ENCODE results near the gene SPEG.
A peak's percentile ranks its signal among the peaks of the same experiment; 100 is the strongest.
"Not testable (repeated sequence)": the region's sequence is repeated elsewhere in the genome, so short reads cannot be mapped to it uniquely, and the experiment has no call there.

SPEG gene

DNA sequence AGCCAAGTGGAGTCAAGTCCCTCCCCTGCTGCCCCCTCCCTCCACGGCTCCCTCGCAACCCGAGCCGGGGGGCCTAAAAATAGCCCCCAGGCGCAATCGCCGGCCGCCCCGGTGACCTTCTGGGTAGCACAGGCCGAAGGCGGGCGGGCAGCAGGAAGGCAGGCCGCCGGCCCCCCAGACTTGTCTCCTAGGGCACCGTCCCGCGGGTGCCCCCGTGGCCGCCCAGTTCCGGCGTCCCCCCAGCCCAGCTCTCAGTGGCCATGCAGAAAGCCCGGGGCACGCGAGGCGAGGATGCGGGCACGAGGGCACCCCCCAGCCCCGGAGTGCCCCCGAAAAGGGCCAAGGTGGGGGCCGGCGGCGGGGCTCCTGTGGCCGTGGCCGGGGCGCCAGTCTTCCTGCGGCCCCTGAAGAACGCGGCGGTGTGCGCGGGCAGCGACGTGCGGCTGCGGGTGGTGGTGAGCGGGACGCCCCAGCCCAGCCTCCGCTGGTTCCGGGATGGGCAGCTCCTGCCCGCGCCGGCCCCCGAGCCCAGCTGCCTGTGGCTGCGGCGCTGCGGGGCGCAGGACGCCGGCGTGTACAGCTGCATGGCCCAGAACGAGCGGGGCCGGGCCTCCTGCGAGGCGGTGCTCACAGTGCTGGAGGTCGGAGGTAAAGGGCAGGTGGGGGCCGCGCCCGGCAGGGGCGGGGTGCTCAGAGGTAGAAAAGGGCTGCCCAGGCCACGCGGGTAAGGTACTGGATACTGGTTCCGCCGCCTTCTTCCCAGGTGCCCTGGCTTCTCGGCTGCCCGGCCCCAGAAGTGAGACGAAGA lies at the start of gene SPEG:
Gene SPEG (plus strand): TSS at position 126 of the 808 bp plus-strand sequence. CDS start 135 bp downstream, at position 261.
- no peak for DNase-seq (ENCODE audit: low spot score)

- no peak for DNase-seq (ENCODE audit: low spot score)
Observed at GRCh38 chr2:219384859-219385258, 49.8 kb upstream of the SPEG start.

- DNase-seq (ENCODE audit: low spot score), result no peak
Observed at GRCh38 chr2:219385958-219386520, 48.6 kb upstream of the SPEG start.

DNA sequence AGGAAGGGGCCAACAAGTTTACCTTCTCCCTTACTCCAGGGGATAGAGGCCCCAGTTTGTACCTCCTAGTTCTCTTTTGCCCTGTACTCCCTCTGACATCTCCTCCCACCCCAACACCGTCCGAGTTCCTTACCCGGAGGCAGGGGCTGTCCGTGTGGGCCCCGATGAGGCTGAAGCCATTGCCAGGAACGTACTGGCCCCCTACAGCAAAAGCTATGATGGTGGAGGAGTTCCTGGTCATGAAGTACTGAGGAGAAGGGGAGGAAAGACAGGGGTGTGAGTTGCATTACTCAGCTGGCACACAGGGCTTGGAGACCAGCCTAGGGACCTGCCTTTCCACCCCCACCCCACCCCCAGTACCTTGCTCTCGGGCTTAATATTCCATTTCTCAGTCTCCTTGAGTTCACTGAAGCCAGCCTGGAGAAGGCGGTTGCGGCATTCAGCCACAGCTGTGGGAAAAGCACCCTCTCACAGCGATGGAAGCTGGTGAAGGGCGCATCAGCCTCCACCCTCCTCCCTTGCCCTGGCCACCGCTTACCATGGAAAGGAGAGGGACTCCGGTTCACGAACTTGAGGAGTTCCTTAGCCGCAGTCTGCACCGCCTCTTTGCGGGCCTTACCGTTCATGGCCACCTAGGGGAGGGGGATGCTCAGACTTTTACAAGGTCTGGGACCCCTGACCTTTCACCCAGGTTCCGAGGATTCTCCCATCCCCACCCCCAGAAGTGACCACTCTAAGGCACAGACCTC lies 47.9 kb upstream of the SPEG start:
- DNase-seq (ENCODE audit: low spot score), result no peak

DNA sequence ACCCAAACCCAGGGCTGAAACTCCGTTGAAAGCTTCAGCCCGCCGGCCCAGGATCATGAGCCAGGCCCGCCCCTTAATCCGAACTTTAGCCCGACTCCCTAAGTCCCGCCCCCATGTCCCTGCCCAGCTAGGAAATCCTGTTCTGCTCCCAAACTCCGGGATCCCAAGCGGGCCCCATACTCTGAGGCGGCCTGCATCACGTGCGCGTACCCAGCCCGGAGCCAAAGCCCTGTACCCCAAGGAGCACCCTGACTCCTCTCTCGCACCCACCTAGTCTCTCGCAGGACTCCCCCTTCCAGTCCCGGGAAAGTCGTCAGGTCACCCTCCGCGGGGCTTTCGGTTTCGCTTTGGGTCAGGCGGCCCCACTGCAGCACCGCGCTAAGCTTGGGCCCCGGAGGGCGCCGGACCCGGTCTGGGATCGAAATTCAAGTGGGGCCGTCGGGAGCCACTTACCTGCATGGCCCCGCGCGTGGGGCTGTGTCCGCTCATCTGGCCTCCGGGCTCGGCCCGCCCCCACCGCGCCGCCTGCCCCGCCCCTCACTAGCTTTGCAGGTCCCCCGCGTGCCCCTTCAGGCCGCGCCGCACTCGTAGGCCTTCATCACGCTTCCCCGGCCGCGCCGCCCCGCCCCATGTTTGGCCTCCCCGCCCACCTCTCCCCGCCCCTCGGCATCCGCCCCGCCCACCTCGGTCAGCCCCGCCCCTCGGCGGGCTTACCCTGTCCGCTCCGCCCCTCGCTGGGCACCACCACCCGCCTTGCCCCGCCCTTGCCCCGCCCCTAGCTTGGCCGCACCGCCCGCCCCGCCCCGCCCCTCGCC lies 47.1 kb upstream of the SPEG start, which contains the start of gene DNPEP:
Gene DNPEP (minus strand): TSS at position 607 of the 815 bp plus-strand sequence. CDS start 118 bp downstream, at position 489.
- peak; percentile 95 for DNase-seq (ENCODE audit: low spot score)

- peak; percentile 98 for DNase-seq (ENCODE audit: low spot score)
Observed at GRCh38 chr2:219388121-219388906, 46.3 kb upstream of the SPEG start.

DNA sequence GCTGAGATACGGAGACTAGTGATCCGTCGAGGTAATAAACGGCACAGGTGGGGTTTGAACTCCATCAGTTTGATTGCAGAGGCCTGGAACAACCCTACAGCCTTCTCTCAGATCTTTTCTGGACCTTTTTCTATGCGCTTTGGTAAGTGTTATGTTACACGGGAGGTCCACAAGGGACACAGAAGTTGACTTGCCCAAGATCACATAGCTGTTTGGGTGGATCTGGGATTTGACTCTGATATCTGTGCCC lies 45.8 kb upstream of the SPEG start:
- no peak for DNase-seq (ENCODE audit: low spot score)

GRCh38 chr2:219392754-219393153 lies 41.9 kb upstream of the SPEG start:
- no peak for DNase-seq (ENCODE audit: low spot score)

GRCh38 chr2:219395056-219395455 lies 39.6 kb upstream of the SPEG start:
- not testable (repeated sequence) for DNase-seq (ENCODE audit: low spot score)

DNA sequence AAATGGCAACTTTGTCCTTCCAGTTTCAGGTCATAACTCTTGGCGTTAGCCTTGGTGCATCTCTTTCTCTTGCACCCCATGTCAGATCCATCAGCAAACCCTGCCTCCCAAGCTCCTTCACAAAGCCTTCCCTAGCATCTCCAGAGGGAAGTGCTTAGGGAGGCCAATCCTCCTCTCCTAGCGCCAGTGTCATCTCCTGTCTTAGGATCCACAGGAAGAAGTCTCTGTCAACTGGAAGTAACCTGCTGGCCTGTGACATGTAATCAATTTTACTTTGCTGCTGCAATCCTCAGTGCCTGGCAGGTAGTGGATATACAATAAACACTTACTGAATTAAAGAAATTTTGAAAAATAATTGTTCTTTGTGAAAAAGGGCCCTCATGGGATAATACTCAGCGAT lies 39.0 kb upstream of the SPEG start:
- no peak for DNase-seq (ENCODE audit: low spot score)

GRCh38 chr2:219396863-219397457 lies 37.7 kb upstream of the SPEG start:
- no peak for DNase-seq (ENCODE audit: low spot score)

GRCh38 chr2:219398721-219399363 lies 35.8 kb upstream of the SPEG start:
- DNase-seq (ENCODE audit: low spot score), result no peak

DNA sequence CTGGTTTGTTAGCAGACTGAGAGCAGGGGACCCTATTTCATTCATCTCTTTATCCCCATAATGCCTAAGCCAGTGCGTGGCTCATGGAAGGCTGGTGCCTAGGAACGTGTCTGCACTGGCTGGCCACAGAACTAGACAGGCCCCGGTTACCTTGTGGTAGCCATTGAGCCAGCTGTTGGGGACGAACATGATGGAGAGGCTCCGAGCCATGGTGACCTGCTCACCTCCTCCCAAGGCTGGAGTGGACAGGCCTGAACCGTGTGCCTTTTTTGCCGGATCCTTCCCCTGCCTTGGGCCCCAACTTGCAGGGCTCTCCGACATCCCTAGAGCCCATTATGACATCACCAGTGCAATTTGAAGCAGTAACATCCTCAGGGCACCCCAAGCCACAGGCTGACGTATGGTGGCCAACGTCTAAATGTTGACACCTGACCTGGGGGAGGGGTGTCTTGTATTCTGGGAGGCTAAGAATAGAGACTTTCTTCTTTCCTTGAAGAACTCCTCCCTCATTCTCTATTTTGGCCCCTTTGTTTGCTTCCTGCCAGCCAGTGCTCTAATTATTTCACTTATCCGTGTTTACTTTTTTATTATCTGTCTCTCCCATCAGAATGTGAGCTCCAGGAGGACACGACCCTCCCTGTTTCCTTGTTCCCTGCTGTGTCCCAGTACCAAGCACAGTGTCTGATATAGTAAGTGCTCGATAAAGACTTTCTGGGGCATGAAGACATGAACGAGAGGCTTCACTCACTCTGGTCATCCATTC lies 34.7 kb upstream of the SPEG start:
- DNase-seq (ENCODE audit: low spot score), result no peak

DNA sequence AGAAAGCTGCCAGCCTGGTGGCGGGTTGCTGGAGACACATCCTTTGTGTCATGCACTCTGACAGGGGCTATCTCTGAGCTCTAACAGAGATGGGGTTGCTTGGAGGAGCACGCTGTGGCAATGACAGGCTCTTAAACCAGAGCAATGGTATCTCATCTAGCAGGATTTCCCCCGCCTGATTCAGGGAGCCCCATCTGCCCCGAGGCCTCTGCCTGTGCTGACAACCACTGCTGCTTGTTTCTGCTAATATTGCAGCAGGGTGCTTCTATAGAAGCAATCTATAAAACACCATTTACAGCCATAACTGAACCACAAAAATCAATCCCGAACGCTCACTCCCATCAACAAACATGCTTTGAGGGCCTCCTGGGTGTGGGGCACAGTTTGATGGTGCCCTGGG lies 34.1 kb upstream of the SPEG start:
- no peak for DNase-seq (ENCODE audit: low spot score)

DNA sequence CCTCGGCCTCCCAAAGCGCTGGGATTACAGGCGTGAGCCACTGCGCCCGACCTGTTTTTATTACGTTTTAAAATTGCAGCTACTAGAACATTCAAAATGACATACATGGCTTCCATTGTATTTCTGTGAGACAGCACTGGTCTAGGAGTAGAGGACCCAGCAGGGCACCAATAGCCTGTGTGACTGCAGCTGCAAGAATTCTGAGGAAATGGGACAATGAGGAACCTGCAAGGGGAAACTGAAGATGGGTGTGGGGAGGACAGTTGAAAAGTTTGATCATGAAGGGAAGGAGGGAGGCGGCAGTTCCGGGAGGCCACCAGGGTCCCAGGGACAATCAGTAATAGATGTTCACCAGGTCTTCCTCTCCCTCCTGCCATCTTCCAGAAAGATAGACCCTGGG lies 33.0 kb upstream of the SPEG start:
- DNase-seq (ENCODE audit: low spot score), result no peak

GRCh38 chr2:219402665-219403515 lies 31.8 kb upstream of the SPEG start:
- peak; percentile 79 for DNase-seq (ENCODE audit: low spot score)

GRCh38 chr2:219403861-219404260 lies 30.8 kb upstream of the SPEG start:
- DNase-seq (ENCODE audit: low spot score), result no peak

GRCh38 chr2:219404291-219404910 lies 30.2 kb upstream of the SPEG start:
- no peak for DNase-seq (ENCODE audit: low spot score)
